SIG-M5 treated with dmso at 0.1 percent for 504 hours (cell line): ENCODE results near the gene WNT6.

Source experiments
- DNase-seq: peaks from one replicate; lab custom pipeline; 2025; ENCODE audit not compliant: unreplicated experiment; lab: John Stamatoyannopoulos, UW

Gene WNT6

GRCh38 chr2:218857371-218858137, 2.1 kb upstream of the WNT6 start:
- no peak for DNase-seq

GRCh38 chr2:218858138-218858445, 1.5 kb upstream of the WNT6 start:
- no peak for DNase-seq

- no peak for DNase-seq
Measured at GRCh38 chr2:218858671-218859555, 692 bp upstream of the WNT6 start.

- DNase-seq: no peak
Measured at GRCh38 chr2:218859988-218860831, 605 bp downstream of the WNT6 start.

- peak; percentile 90 for DNase-seq
Measured at GRCh38 chr2:218860950-218861381, 1.4 kb downstream of the WNT6 start.

- no peak for DNase-seq
Measured at GRCh38 chr2:218861645-218862318, 2.2 kb downstream of the WNT6 start.

- DNase-seq: no peak
Measured at GRCh38 chr2:218863021-218863520, 3.5 kb downstream of the WNT6 start.

- DNase-seq: no peak
Measured at GRCh38 chr2:218865396-218865795, 5.8 kb downstream of the WNT6 start.

- no peak for DNase-seq
Measured at GRCh38 chr2:218865999-218866398, 6.4 kb downstream of the WNT6 start.

- no peak for DNase-seq
Measured at GRCh38 chr2:218867900-218868299, 8.3 kb downstream of the WNT6 start.

GRCh38 chr2:218869064-218869463, 9.5 kb downstream of the WNT6 start:
- no peak for DNase-seq

GRCh38 chr2:218870984-218871344, 11.4 kb downstream of the WNT6 start:
- no peak for DNase-seq

- no peak for DNase-seq
Measured at GRCh38 chr2:218871345-218872302, 12.0 kb downstream of the WNT6 start.

- no peak for DNase-seq
Measured at GRCh38 chr2:218872645-218873358, 13.2 kb downstream of the WNT6 start.

GRCh38 chr2:218873359-218874194, 14.0 kb downstream of the WNT6 start:
- no peak for DNase-seq

GRCh38 chr2:218875692-218876246, 16.2 kb downstream of the WNT6 start:
- no peak for DNase-seq

- DNase-seq: peak; percentile 69
Measured at GRCh38 chr2:218876562-218877219, 17.1 kb downstream of the WNT6 start.
